ENCODE results near the gene ZBTB4.

- no peak for TF ChIP-seq POLR2AphosphoS5 (IDR thresholded peaks at IDR 0.05; ENCODE audit: low read depth, low read length)
- no peak for TF ChIP-seq POLR2A (IDR thresholded peaks at IDR 0.05; ENCODE audit: borderline replicate concordance, extremely low read depth, insufficient read depth, insufficient read length)
- no peak for TF ChIP-seq EGR1 (IDR thresholded peaks at IDR 0.05; ENCODE audit: low read depth)
- TF ChIP-seq CTCF (IDR thresholded peaks at IDR 0.05 in 2 of 3, conservative IDR thresholded peaks at IDR 0.05 in 1 of 3; ENCODE audit: borderline replicate concordance in 1 of 3, insufficient read depth in 1 of 3, low read depth in 2 of 3, low read length in 2 of 3), result no peak
- TF ChIP-seq YY1 (IDR thresholded peaks at IDR 0.05; ENCODE audit: extremely low read depth, insufficient replicate concordance, low read depth, low read length), result no peak
- no peak for TF ChIP-seq SRF (IDR thresholded peaks at IDR 0.05; ENCODE audit: low read depth)
- no peak for TF ChIP-seq ZBTB33 (IDR thresholded peaks at IDR 0.05; ENCODE audit: extremely low read depth, insufficient replicate concordance, low read length)
- TF ChIP-seq REST (IDR thresholded peaks at IDR 0.05; ENCODE audit: low read depth), result no peak
Observed at GRCh38 chr17:7418472-7419152, 60.8 kb downstream of the ZBTB4 start.

Measured in HCT116 (cell line).